Stimulated activated CD4-positive, alpha-beta T cell treated with anti-CD3 and anti-CD28 coated beads, TNF-alpha, amount 100 ng/mL, for 4 hours (primary cell): ENCODE results near the gene HSD17B1.
"Not testable (repeated sequence)": the region's sequence is repeated elsewhere in the genome, so short reads cannot be mapped to it uniquely, and the experiment has no call there.

Experiments
- DNase-seq, 3 experiments: peaks; one replicate each; pipeline ENCODE4 v3.0.0-alpha.2; 2020; ENCODE audit warnings: low read depth in 3 of 3

The HSD17B1 gene

DNA sequence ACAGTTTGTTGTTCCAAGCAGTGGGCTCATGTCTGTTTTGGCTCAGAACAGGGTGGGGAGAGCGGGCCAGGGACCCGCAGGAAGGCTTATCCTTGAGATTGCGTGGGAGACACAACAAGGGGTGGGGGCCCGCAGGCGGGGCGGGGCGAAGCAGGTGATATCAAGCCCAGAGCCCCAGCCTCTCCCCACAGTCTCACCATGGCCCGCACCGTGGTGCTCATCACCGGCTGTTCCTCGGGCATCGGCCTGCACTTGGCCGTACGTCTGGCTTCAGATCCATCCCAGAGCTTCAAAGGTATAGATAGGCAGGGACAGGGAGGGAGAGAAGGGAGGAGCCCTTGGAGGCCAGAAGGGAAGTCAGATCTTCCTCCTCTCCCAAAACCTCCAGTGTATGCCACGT is at the start of gene HSD17B1:
Gene HSD17B1, plus strand, starts transcription at position 188 of the 400 bp plus-strand sequence. Its CDS starts 11 bp downstream, at position 199.
- not testable (repeated sequence) for DNase-seq

DNA sequence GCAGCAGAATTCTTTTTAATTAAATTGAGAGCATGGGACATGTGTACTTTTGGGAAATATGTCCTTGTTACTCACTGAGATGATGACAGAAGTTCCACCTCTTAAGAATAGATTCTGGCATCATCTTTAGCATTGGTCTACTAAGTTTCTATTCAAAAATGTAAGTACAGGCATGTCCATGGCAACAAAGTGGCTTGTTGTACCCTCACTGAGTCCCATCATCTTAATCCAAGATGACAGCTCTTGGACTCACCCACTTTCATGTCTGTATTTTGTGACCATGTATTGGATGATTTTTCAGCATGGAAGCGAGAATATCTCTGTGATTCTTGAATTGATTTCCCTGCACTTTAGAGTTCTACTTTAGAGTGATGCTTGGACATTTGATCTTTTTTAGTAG is 49.8 kb upstream of the HSD17B1 start:
- DNase-seq, result no peak

DNA sequence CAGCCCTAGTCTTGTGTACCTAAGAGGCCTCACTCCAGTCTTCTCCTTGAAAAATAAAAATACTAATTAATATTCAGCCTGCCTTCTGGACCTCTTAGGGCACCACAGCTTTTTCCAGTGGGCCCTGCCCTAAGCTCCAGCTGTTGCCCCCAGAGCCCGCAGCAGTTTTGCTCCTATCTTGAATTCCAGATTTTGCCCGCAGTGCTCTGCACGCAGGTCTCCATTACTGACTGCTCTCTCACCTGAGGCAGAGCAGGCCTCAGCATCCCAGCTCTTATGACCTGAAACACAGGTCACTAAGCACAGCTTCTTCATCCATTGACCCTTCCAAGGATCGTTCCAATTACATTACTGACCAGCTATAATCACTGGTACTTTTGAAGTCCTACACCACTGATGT is 45.1 kb upstream of the HSD17B1 start:
- DNase-seq, result no peak

GRCh38 chr17:42508426-42509165 is 44.1 kb upstream of the HSD17B1 start:
- no peak for DNase-seq

- no peak for DNase-seq
These were observed 43.3 kb upstream of the HSD17B1 start for GRCh38 chr17:42509409-42509808.

DNA sequence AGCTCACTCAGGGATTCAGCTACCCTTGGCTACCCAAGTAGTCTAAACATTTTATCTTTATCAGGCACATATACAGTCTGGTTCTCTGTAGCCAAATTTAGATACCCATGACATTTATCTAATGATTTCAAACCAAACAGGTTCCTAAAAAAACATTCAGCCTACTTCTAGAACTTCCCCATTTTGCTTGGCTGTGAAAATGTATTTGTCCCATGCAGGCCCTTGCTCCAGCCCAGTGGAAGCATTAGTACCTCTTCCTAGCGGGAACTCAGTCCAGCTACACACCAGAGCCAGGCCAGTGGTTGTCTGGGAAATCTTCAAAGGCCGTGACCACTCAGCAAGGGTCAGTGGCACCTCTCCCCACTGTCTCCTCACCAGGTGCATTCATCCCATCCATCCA is 42.9 kb upstream of the HSD17B1 start:
- DNase-seq, result no peak

GRCh38 chr17:42512246-42512645 is 40.5 kb upstream of the HSD17B1 start:
- DNase-seq, result no peak

DNA sequence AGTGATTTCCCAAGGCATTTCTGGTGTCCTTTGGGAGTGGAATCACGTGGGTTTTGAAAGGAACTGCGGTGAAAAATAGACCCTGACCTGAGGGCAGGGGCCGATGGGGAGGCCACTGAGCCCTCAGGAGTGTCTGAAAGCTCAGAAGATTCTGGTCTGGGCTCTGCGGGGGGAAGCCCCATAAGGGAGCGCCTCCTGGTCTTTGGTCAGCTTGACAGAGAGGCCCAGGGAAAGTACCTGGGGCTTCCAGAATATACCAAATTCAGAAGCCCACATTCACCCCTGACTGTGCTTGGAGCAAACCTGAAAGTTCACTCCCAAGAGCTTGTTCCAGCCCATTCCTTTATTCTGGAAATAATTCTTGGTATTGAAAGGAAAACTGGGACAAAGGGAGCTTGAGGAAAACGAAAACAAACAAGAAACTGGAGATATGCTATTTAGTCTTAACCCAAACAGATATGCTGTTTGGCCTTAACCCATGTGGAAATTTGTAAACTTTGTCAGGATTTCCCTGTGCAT is 39.9 kb upstream of the HSD17B1 start:
- no peak for DNase-seq

DNA sequence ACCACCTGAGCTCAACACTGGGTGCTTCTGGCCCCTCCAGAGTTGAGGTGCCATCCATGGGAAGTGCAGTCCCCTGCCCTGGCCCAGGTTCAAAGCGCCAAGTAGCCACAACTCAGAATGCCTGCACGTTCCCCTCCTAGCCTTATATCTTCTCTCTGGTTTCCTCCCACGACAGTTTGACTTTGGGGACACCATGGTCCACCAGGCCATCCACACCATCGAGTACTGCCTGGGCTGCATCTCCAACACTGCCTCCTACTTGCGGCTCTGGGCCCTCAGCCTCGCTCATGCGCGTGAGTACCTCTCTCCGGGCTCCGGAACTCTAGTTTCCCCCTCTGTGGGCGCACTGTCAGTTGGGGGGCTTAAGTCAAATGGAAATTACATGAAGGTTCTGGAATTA is 39.0 kb upstream of the HSD17B1 start:
- no peak for DNase-seq

DNA sequence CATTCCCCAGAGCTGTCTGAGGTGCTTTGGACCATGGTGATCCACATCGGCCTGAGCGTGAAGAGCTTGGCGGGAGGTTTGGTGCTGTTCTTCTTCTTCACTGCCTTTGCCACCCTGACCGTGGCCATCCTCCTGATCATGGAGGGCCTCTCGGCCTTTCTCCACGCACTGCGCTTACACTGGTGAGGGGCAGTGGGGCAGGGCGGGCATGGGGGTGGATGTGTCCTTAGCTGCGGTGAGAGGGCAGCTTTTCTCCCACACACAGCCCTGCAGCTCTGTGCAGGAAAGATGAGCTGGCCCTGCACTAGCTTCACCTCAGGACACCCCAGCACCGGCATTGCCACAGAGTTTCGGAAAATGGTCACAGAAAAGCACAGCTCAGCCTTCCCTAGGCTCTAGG is 38.4 kb upstream of the HSD17B1 start:
- DNase-seq, result no peak

GRCh38 chr17:42514867-42515266 is 37.9 kb upstream of the HSD17B1 start:
- DNase-seq, result no peak

GRCh38 chr17:42517516-42517915 is 35.2 kb upstream of the HSD17B1 start:
- peak; percentile 58 to 71 (median 63) for DNase-seq

DNA sequence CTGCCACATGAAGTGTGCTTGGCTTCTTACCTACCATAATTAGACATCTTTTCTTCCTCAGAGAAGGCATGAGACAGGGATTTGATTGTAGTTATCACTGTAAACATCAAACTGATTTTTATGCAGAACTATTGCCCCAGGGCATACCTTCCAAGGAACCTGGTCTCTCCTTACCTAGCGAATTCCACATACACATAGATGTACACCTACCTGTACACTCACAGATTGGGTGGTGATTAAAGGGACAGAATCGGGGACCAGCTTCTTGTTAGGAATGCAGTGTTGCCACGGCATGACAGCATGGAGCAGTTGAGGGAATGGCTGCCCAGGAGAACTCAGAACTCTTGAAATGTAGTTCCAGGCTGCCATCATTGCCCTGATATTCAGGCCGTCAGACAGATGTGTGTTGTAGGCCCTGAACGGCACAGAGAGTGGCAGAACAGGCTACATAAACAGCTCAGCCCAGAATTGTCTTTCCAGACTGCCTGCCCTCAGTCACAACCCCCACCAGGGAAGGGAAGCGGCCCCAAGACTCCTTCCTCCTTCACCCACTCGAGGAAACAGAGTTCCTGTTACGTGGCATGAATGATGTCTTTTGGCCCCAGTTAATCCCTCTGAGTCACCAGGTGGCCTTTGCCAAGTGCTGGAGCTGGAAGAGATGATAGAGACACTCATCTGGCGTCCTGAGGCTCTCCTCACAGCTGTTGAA is 34.5 kb upstream of the HSD17B1 start:
- no peak for DNase-seq

DNA sequence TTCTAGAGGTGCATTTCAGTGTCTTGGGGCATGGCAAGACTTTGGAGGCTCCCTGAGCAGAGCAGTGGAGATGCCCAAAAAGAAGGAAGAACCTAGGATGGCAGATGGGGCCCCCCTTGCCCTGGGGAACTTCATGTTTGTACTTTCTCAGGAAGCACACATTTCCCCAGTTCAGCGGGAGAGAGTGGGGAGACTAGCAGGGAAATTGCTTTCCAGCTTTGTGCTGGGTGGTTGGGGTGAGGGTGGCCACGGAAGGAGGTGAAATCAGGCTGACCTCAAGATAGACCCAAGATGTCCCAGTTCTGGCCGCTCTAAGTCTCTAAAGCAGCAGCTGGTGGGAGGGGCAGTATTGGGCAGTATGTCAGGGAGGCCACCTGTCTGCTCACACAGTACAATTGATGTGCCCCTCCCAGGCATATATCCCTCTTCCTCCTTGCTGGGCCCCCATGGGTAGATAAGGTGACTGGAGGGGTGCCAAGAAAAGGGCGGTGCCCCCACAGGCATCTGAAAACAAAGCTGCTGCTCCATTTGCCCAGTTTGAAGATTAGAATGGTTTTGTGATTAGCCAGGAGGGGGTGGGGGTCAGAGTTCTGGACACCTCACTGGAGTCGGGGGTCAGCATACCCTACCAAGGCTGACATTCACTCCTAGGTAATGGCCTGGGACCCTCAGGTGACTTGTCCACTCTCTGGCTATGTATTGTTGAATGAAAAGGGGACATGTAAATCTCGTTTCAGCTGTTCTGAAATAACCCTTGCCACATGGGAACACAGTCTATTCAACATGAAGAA is 33.8 kb upstream of the HSD17B1 start:
- DNase-seq, result no peak

DNA sequence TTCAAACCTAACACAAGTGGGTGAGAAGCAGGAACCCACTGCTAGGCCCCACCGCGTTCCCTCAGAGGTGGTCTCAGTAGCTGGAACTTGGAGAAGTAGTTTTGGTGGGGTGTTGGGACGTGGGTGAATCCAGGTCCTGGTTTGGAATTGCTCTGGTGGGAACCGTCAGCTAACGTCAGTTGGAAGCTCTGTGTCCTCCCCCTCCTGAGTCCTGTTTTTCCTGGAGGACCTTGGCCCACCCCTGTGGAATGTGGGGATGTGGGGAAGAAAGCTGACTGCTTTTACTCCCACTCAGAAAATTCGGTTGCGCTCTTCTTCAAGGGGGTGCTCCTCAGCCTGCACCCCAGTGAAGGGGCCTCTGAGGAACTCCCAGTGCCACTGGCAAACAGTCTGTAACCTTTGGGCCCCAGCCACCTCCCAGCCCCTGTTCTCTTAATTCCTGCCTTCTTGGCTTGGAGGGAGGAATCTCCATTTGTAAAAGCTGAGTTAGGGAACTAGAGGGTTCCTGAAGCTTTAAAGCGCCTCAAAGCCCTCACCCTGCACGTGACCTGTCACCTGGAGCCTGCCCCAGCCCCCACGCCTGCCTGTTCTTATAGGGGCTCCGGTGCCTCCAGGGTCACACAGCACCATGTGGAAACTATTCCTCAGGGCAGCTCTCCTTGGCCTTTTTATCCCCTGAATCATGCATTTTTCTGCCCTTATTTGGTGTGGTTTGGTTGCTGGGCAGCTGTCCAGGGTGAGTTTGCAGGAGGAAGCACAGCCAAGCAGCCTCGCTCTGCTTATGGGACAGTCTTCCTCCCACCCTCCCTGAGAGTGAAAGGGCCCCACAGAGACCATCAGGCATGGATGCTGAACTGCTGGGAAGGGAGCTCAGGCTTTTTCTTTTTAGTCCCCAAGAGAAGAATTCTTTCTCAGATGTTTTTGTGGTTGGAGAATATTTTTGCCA is 32.9 kb upstream of the HSD17B1 start:
- no peak for DNase-seq

DNA sequence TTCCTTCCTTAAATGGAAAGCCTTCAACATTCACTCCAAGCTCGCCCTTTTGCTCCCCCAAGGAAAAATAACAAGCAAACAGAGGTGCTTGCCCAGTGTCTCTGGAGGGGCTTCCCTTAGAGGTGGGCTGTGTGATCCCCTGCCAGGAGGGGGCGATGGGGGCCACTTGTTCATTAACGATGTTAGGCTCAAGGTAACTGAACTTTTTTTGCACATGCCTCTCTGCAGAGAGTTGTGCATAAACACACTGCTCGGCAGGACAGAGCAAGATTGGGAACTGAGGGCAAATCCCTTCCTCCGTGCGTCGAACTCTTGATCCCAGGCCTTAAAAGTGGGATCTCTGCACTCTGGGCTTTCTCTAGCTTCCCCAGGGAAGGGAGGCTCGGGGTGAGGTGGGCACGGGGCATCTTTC is 32.2 kb upstream of the HSD17B1 start:
- no peak for DNase-seq

GRCh38 chr17:42521036-42521435 is 31.7 kb upstream of the HSD17B1 start:
- DNase-seq, result no peak

GRCh38 chr17:42521666-42522262 is 31.0 kb upstream of the HSD17B1 start:
- DNase-seq, result no peak

GRCh38 chr17:42522263-42522790 is 30.4 kb upstream of the HSD17B1 start:
- no peak for DNase-seq

GRCh38 chr17:42522798-42523278 is 29.9 kb upstream of the HSD17B1 start:
- no peak for DNase-seq
